Endothelial cell of umbilical vein (primary cell): ENCODE data around the gene SERPINA1. TPM values are rescaled to one million over a fixed set of nuclear protein-coding genes. Genes with fewer than 3 reads are reported as not detected.

ENCODE experiments used
- BruUV-seq: library from RNA; stranded (reverse); fragments of 400-500 nt; replicated peaks from 2 replicates; lab custom pipeline; 2021; lab: Mats Ljungman, UMichigan
- CTCF ChIA-PET: fragments of 300-600, 350-600 bp; sonication (Branson Sonifier 250); formaldehyde crosslinking; loops from one replicate; lab custom pipeline; 2021; ENCODE audit warnings: antibody characterized with exemption, inconsistent platforms; lab: Charles Lee
- POLR2A ChIA-PET: fragments of 300-600, 350-600 bp; sonication (Branson Sonifier 250); formaldehyde crosslinking; loops from one replicate; lab custom pipeline; 2021; ENCODE audit warnings: antibody characterized with exemption, inconsistent platforms; lab: Charles Lee
- DNase-seq: peaks from one replicate; pipeline ENCODE4 v3.0.0-alpha.2; 2011; ENCODE audit warnings: low read depth, low spot score
- FAIRE-seq: peaks from 2 replicates; lab custom pipeline; 2011; peaks lifted over from hg19 to GRCh38; lab: Jason Lieb, UNC
- H2AFZ ChIP-seq: 2 replicates; pipeline ENCODE4 v1.6.0; 2012; ENCODE audit warnings: low read depth, low read length, control low read depth, inconsistent platforms
- H3K27ac ChIP-seq: 2 replicates; pipeline ENCODE4 v1.5.1; 2011; ENCODE audit warnings: low read depth, mild to moderate bottlenecking, control low read depth, low read length, moderate library complexity; ENCODE audit not compliant: insufficient read depth
- H3K27me3 ChIP-seq, 2 experiments: 2 replicates each; pipeline versions ENCODE4 v1.6.0 to v1.6.1; 2011; ENCODE audit warnings: low read length in 2 of 2, mixed read lengths in 1 of 2; ENCODE audit not compliant: control insufficient read depth in 2 of 2, insufficient read depth in 2 of 2
- H3K36me3 ChIP-seq, 2 experiments: 2 replicates in 1 of 2; 3 replicates in 1 of 2; pipeline ENCODE4 v1.5.1; 2011; ENCODE audit warnings: low read length in 2 of 2, mild to moderate bottlenecking in 1 of 2, moderate library complexity in 1 of 2; ENCODE audit not compliant: control insufficient read depth in 2 of 2, insufficient read depth in 2 of 2; ENCODE audit errors: extremely low read depth in 1 of 2
- H3K4me1 ChIP-seq: 3 replicates; pipeline ENCODE4 v1.5.1; 2011; ENCODE audit warnings: mild to moderate bottlenecking, low read length; ENCODE audit not compliant: control insufficient read depth, insufficient read depth; ENCODE audit errors: extremely low read depth
- H3K4me2 ChIP-seq: 2 replicates; pipeline ENCODE4 v1.6.1; 2011; ENCODE audit warnings: low read length, control low read depth, mixed read lengths; ENCODE audit not compliant: insufficient read depth
- H3K4me3 ChIP-seq, 3 experiments: fragments of 200-600 bp in 1 of 3; sonication (generic), shearing (Covaris generic) in 1 of 3; replicated peaks in 1 of 3; 2 replicates each; pipeline ENCODE4 v1.5.1; 2011 to 2016; ENCODE audit warnings: control low read depth in 3 of 3, low read length in 3 of 3, mild to moderate bottlenecking in 2 of 3, inconsistent platforms in 1 of 3, low read depth in 1 of 3, moderate library complexity in 1 of 3; ENCODE audit not compliant: insufficient read depth in 1 of 3
- H3K79me2 ChIP-seq: 2 replicates; pipeline ENCODE4 v1.6.0; 2012; ENCODE audit warnings: low read length, inconsistent platforms; ENCODE audit not compliant: control insufficient read depth, insufficient read depth
- H3K9ac ChIP-seq: replicated peaks from 2 replicates; pipeline ENCODE3; 2011; ENCODE audit warnings: low read length, control low read depth; ENCODE audit not compliant: insufficient read depth; ENCODE audit errors: extremely low read depth
- H3K9me1 ChIP-seq: replicated peaks from 3 replicates; pipeline ENCODE4 v1.6.0; 2011; ENCODE audit warnings: mild to moderate bottlenecking, low read length; ENCODE audit not compliant: control insufficient read depth, insufficient read depth; ENCODE audit errors: extremely low read depth
- H3K9me3 ChIP-seq: replicated peaks from 2 replicates; pipeline ENCODE4 v1.5.1; 2012; ENCODE audit warnings: low read length, inconsistent platforms; ENCODE audit not compliant: control insufficient read depth, insufficient read depth
- H4K20me1 ChIP-seq: replicated peaks from 2 replicates; pipeline ENCODE3; 2011; ENCODE audit warnings: mild to moderate bottlenecking, low read length; ENCODE audit not compliant: control insufficient read depth, insufficient read depth; ENCODE audit errors: extremely low read depth
- EZH2 ChIP-seq: IDR thresholded peaks from 2 replicates; pipeline ENCODE4 v1.6.1; 2012; ENCODE audit warnings: borderline replicate concordance, low read depth, mild to moderate bottlenecking, moderate library complexity, low read length, inconsistent platforms; ENCODE audit not compliant: severe bottlenecking
- FOS ChIP-seq: IDR thresholded peaks from 2 replicates; pipeline ENCODE4 v1.6.1; 2011; ENCODE audit warnings: mild to moderate bottlenecking, low read length, moderate library complexity, borderline replicate concordance; ENCODE audit not compliant: insufficient read depth
- JUN ChIP-seq: IDR thresholded peaks from 2 replicates; pipeline ENCODE4 v1.6.1; 2011; ENCODE audit warnings: borderline replicate concordance, low read depth; ENCODE audit not compliant: insufficient read length, insufficient read depth
- MYC ChIP-seq: IDR thresholded peaks from one replicate; pipeline ENCODE4 v1.6.1; 2011; ENCODE audit warnings: mild to moderate bottlenecking, low read depth, low read length
- POLR2A ChIP-seq: IDR thresholded peaks from 2 replicates; pipeline ENCODE4 v1.6.1; 2012; ENCODE audit warnings: low read depth, mild to moderate bottlenecking, control low read depth, low read length
- dilution Hi-C: fragments of 300-500 bp; cut with MboI; formaldehyde crosslinking; loops from one replicate; pipeline ENCODE4 v1.15.0; 2019; ENCODE audit warnings: low sequenced_read_pairs; ENCODE audit not compliant: extremely low pct_ligation_motif_present
- intact Hi-C: fragments of 100-400 bp; cut with micrococcal nuclease; formaldehyde crosslinking; loops from one replicate; pipeline ENCODE4 v1.10.0; 2022
- polyA plus RNA-seq, 4 experiments: library from polyadenylated mRNA; depleted of rRNA in 3 of 4; stranded (reverse) in 3 of 4; unstranded in 1 of 4; fragments of >200 nt; gene quantifications; 2 replicates each; pipeline versions ENCODE4 v1.2.1 to v1.2.3, GENCODE V29; 2011 to 2012; ENCODE audit warnings: missing spikeins in 1 of 4
- total RNA-seq: library from RNA; stranded (reverse); gene quantifications from 2 replicates; pipeline ENCODE4 v1.2.3, GENCODE V29; 2021
- TF ChIP-seq, protein P1 (sequence below): IDR thresholded peaks from 2 replicates; pipeline ENCODE4 v1.6.1; 2011; ENCODE audit not compliant: insufficient read depth, insufficient read length
- TF ChIP-seq, protein P2 (sequence below), 2 donors: IDR thresholded peaks; 1 replicate in 1 of 2; 2 replicates in 1 of 2; pipeline ENCODE4 v1.5.1; 2011; ENCODE audit warnings: low read length in 2 of 2, mild to moderate bottlenecking in 2 of 2, moderate library complexity in 2 of 2, control low read depth in 1 of 2, inconsistent platforms in 1 of 2, low read depth in 1 of 2; ENCODE audit not compliant: insufficient read depth in 1 of 2; ENCODE audit errors: extremely low read depth in 1 of 2

The SERPINA1 gene
- total and polyA plus RNA-seq, 2 donors (not counting 3 experiments of a cell fraction or from before 2014, with no cell fraction given) = not detected

DNA sequence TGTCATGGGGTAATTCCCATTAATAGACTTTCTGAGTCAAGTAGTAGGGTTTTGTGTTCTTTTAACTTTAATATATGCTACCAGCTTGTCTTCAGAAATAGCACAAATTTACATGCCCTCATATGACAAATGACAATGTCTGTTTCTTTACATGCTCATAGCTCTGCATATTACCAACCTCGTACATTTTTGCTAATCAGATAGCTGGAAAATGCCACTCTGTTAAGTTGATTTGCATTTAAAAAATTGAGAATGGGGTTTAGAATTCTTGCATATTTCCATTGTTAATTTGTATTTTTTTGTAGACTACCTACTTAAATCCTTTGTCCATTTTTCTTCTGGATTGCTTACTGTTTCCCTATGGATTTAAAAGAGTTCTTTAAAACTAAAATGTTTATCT is 31.2 kb downstream of the SERPINA1 start:
- intact Hi-C loops = no loop called here
- ChIA-PET CTCF (no interaction called here), POLR2A (no interaction called here)
- no peaks in the 10 kb centered on the region for H3K9me1 ChIP-seq
- no peak overlapping the region for H2AFZ ChIP-seq
- FAIRE-seq (no peak), DNase-seq (no peak)
- TF ChIP-seq EZH2 = no peak
- H3K36me3 ChIP-seq = no peaks in the 10 kb centered on the region
- no peak overlapping the region for H3K27ac ChIP-seq
- dilution Hi-C loops = no loop called here
- no peak overlapping the region for H3K4me3 ChIP-seq
- no peaks in the 10 kb centered on the region for H3K27me3 ChIP-seq
- H3K79me2 ChIP-seq = no peaks in the 10 kb centered on the region
- no peaks in the 10 kb centered on the region for H3K4me1 ChIP-seq
- no peaks in the 10 kb centered on the region for H3K9me3 ChIP-seq
- H3K4me2 ChIP-seq = no peak overlapping the region
- no peaks in the 10 kb centered on the region for H4K20me1 ChIP-seq
- BruUV-seq = no TSS peak
- no peak overlapping the region for H3K9ac ChIP-seq

DNA sequence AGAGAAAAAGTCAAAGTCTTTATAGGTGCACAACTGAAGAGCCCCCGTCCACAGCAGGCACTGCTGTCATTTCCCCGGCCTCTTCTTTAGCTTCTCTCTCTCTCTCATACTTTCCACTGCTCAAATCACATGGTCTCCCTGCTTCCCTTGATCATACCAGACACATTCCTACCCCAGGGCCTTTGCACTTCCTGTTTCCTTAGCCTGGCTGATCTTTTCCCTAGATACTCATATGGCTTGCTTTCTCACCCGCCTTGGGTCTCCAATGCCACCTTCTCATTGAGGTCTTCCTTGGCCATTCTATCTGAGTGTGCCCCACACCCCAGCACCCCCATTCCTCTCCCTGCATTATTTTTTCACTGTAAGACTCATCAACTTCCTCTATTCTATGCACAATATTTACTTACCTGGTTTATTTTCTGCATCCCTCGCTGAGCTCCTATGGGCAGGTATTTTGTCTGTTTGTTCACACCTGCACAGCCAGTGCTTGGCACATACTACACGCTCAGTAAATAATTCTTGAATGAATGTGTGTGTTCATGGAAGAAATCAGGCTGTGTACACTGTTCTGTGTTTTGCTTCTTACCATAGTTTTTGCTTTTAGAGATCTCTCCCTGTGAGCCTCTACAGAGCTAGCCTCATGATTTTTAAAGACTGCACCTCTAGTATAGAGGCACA is 31.9 kb downstream of the SERPINA1 start:
- Histone ChIP-seq H3K4me2 (no peak overlapping the region), H3K4me1 (no peaks in the 10 kb centered on the region), H3K9me3 (no peaks in the 10 kb centered on the region), H3K9me1 (no peaks in the 10 kb centered on the region), H2AFZ (no peak overlapping the region), H3K36me3 (no peaks in the 10 kb centered on the region), H3K4me3 (no peak overlapping the region), H3K27ac (no peak overlapping the region), H3K27me3 (no peaks in the 10 kb centered on the region), H3K79me2 (no peaks in the 10 kb centered on the region), H3K9ac (no peak overlapping the region), H4K20me1 (no peaks in the 10 kb centered on the region)
- intact Hi-C loops = no loop called here
- no peak for FAIRE-seq
- no TSS peak for BruUV-seq
- TF ChIP-seq, protein P1, sequence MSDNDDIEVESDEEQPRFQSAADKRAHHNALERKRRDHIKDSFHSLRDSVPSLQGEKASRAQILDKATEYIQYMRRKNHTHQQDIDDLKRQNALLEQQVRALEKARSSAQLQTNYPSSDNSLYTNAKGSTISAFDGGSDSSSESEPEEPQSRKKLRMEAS = no peak
- TF ChIP-seq FOS (no peak), POLR2A (no peak), JUN (no peak), EZH2 (no peak), MYC (no peak)
- TF ChIP-seq, protein P2, sequence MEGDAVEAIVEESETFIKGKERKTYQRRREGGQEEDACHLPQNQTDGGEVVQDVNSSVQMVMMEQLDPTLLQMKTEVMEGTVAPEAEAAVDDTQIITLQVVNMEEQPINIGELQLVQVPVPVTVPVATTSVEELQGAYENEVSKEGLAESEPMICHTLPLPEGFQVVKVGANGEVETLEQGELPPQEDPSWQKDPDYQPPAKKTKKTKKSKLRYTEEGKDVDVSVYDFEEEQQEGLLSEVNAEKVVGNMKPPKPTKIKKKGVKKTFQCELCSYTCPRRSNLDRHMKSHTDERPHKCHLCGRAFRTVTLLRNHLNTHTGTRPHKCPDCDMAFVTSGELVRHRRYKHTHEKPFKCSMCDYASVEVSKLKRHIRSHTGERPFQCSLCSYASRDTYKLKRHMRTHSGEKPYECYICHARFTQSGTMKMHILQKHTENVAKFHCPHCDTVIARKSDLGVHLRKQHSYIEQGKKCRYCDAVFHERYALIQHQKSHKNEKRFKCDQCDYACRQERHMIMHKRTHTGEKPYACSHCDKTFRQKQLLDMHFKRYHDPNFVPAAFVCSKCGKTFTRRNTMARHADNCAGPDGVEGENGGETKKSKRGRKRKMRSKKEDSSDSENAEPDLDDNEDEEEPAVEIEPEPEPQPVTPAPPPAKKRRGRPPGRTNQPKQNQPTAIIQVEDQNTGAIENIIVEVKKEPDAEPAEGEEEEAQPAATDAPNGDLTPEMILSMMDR (IDR thresholded peaks at IDR 0.05; ENCODE audit: extremely low read depth in 1 of 2, insufficient read depth in 1 of 2, low read depth in 1 of 2, low read length in 2 of 2) = no peak
- POLR2A ChIA-PET = no interaction called here
- DNase-seq = no peak
- dilution Hi-C loops = no loop called here
- CTCF ChIA-PET = no interaction called here
